IPS DF 6.9 (cell line): ENCODE results near the gene GDF2.

Source experiments
- DNase-seq: peaks from one replicate; pipeline ENCODE4 v3.0.0-alpha.2; 2013; ENCODE audit warnings: low read depth, low spot score
- H3K27ac ChIP-seq: one replicate; pipeline ENCODE4 v1.5.1; 2013; ENCODE audit warnings: low read length, control low read depth
- H3K27me3 ChIP-seq: 2 replicates; pipeline ENCODE4 v1.6.1; 2013; ENCODE audit warnings: mild to moderate bottlenecking, low read length; ENCODE audit not compliant: control insufficient read depth, insufficient read depth
- H3K36me3 ChIP-seq: 2 replicates; pipeline ENCODE4 v1.6.1; 2013; ENCODE audit warnings: low read length; ENCODE audit not compliant: control insufficient read depth, insufficient read depth
- H3K4me1 ChIP-seq: 2 replicates; pipeline ENCODE4 v1.6.1; 2013; ENCODE audit warnings: low read length; ENCODE audit not compliant: control insufficient read depth, insufficient read depth
- H3K4me3 ChIP-seq: 2 replicates; pipeline ENCODE4 v1.5.1; 2013; ENCODE audit warnings: mild to moderate bottlenecking, low read length
- H3K9me3 ChIP-seq: 2 replicates; pipeline ENCODE4 v1.6.1; 2013; ENCODE audit warnings: low read length, inconsistent platforms; ENCODE audit not compliant: control insufficient read depth, insufficient read depth
- WGBS: extraction: QIAGEN DNeasy Blood & Tissue Kit; methylation state at CpG from one replicate; pipeline ENCODE4 v1.1.7; 2013; ENCODE audit warnings: mixed read lengths, missing lambda C conversion rate; ENCODE audit not compliant: insufficient read length, insufficient coverage; 5-methylcytosine and 5-hydroxymethylcytosine counted together

Gene GDF2

DNA sequence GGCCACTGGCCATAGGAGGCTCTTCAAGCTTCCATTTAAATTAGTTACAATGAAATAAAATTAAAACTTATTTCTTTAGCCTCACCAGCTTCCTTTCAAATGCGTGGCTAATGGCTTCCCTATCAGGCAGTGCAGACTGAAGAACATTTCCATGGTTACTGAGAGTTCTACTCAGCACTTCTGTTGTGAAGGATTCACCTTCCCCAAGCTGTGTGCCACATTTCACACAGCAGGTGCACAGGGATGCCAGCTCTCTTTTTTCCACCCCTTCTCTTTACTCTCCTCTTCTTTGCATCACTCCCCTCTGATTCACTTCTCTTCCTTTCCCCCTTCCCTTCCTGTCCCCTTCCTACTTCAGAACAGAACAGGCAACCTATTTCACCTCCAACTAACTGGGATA is 833 bp downstream of the GDF2 start:
- Histone ChIP-seq H3K9me3 (no peaks in the 10 kb centered on the region), H3K4me1 (no peaks in the 10 kb centered on the region), H3K36me3 (no peaks in the 10 kb centered on the region), H3K4me3 (no peak overlapping the region), H3K27me3 (no peaks in the 10 kb centered on the region), H3K27ac (no peak overlapping the region)
- no CpG with 5 or more reads among the region's 1 CpG for WGBS
- no peak for DNase-seq

- DNase-seq = no peak
- Histone ChIP-seq H3K4me3 (no peak overlapping the region), H3K4me1 (no peaks in the 10 kb centered on the region), H3K36me3 (no peaks in the 10 kb centered on the region), H3K27ac (no peak overlapping the region), H3K9me3 (no peaks in the 10 kb centered on the region), H3K27me3 (no peaks in the 10 kb centered on the region)
- WGBS = no CpG with 5 or more reads among the region's 5 CpGs
Observed at GRCh38 chr10:47323636-47324296, 1.5 kb downstream of the GDF2 start.

- Histone ChIP-seq H3K27me3 (no peaks in the 10 kb centered on the region), H3K4me1 (no peaks in the 10 kb centered on the region), H3K27ac (no peak overlapping the region), H3K36me3 (no peaks in the 10 kb centered on the region), H3K9me3 (no peaks in the 10 kb centered on the region), H3K4me3 (no peak overlapping the region)
- no peak for DNase-seq
- WGBS = no CpG with 5 or more reads among the region's 30 CpGs
Observed at GRCh38 chr10:47325303-47326291, 3.3 kb downstream of the GDF2 start.

- no peak overlapping the region for H3K4me3 ChIP-seq
- H3K27ac ChIP-seq = no peak overlapping the region
- no peaks in the 10 kb centered on the region for H3K27me3 ChIP-seq
- no peaks in the 10 kb centered on the region for H3K9me3 ChIP-seq
- H3K36me3 ChIP-seq = no peaks in the 10 kb centered on the region
- no peaks in the 10 kb centered on the region for H3K4me1 ChIP-seq
- no CpG with 5 or more reads among the region's 5 CpGs for WGBS
- no peak for DNase-seq
Observed at GRCh38 chr10:47326306-47326926, 4.2 kb downstream of the GDF2 start.

GRCh38 chr10:47326927-47327330 is 4.7 kb downstream of the GDF2 start:
- no peak overlapping the region for H3K27ac ChIP-seq
- H3K9me3 ChIP-seq = no peaks in the 10 kb centered on the region
- no CpG with 5 or more reads among the region's 11 CpGs for WGBS
- DNase-seq = no peak
- no peaks in the 10 kb centered on the region for H3K4me1 ChIP-seq
- no peaks in the 10 kb centered on the region for H3K36me3 ChIP-seq
- H3K4me3 ChIP-seq = no peak overlapping the region
- H3K27me3 ChIP-seq = no peaks in the 10 kb centered on the region

DNA sequence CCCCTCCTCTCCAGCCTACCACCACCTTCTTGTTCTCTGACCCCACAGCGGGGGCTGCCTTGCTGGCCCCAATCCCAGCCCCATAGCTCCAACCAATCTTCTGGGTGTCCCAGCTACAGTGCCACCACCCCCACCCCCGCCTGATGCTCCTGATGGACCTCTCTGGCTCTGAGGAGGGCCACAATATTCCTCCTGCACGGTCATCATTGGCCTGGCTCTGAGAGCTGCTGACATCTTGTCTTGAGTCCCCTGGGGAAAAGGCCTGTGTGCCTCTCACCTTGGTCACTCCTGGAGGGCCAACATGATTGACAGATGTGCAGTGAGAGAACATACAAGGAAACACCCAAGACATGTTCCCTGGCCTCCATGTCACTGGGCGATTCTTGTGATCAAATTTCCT is 7.6 kb downstream of the GDF2 start:
- no peaks in the 10 kb centered on the region for H3K27me3 ChIP-seq
- H3K9me3 ChIP-seq = no peaks in the 10 kb centered on the region
- no peak for DNase-seq
- H3K4me3 ChIP-seq = no peak overlapping the region
- no peaks in the 10 kb centered on the region for H3K36me3 ChIP-seq
- H3K4me1 ChIP-seq = no peaks in the 10 kb centered on the region
- no peak overlapping the region for H3K27ac ChIP-seq
- WGBS = no CpG with 5 or more reads among the region's 4 CpGs

DNA sequence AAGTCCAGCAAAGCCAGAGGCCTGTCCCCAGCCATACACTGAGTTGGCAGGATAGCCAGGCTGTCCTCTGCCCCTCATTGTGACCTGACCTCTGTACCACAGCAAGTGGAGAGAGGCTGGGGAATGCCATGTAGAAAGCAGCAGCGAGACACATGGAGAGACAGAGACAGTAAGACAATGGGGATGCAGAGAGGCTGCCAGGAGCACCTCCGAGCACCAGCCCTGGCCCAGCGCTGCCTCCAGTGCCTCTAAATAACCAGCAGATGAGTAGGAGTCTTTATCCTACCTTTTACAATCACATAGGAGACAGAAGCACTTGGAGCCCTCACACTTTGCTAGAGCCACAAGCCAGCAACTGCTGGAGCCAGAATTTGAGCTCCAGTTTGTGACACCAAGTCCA is 8.1 kb downstream of the GDF2 start:
- H3K27me3 ChIP-seq = no peaks in the 10 kb centered on the region
- no peak overlapping the region for H3K27ac ChIP-seq
- no peaks in the 10 kb centered on the region for H3K4me1 ChIP-seq
- H3K4me3 ChIP-seq = no peak overlapping the region
- DNase-seq = no peak
- no peaks in the 10 kb centered on the region for H3K9me3 ChIP-seq
- no peaks in the 10 kb centered on the region for H3K36me3 ChIP-seq
- WGBS = no CpG with 5 or more reads among the region's 3 CpGs

- no peak overlapping the region for H3K27ac ChIP-seq
- WGBS = no CpG with 5 or more reads among the region's 3 CpGs
Observed at GRCh38 chr10:47330804-47331203, 8.6 kb downstream of the GDF2 start.

GRCh38 chr10:47331491-47331890 is 9.2 kb downstream of the GDF2 start:
- no CpG with 5 or more reads among the region's 9 CpGs for WGBS
- Histone ChIP-seq H3K4me3 (no peak overlapping the region), H3K4me1 (no peaks in the 10 kb centered on the region), H3K27me3 (no peaks in the 10 kb centered on the region), H3K9me3 (no peaks in the 10 kb centered on the region), H3K36me3 (no peaks in the 10 kb centered on the region), H3K27ac (no peak overlapping the region)
- no peak for DNase-seq

More at GRCh38 chr10:47330804-47331203, 8.6 kb downstream of the GDF2 start:
- DNase-seq = no peak
- Histone ChIP-seq H3K27me3 (no peaks in the 10 kb centered on the region), H3K4me3 (no peak overlapping the region), H3K36me3 (no peaks in the 10 kb centered on the region), H3K9me3 (no peaks in the 10 kb centered on the region), H3K4me1 (no peaks in the 10 kb centered on the region)

DNA sequence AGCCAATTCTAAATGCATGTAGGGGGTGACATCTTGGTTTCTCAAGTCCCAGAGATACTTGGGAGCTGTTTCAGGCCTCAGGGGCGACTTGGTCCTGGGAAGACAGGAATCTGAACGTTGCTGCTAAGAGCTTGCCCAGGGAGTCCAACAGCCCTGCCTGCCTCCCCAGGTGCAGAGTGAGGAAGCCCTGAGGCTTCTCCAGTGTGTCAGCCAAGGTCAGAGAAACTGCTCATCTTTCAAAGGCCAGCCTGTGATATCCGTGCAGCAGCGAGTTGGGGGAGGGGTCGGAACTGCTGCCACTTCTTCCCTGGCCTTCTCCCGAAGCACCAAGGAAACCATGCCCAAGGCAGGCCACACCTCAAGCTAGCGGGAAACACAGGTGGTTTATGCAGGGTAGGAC is 9.7 kb downstream of the GDF2 start:
- Histone ChIP-seq H3K36me3 (no peaks in the 10 kb centered on the region), H3K9me3 (no peaks in the 10 kb centered on the region), H3K4me3 (no peak overlapping the region), H3K27me3 (no peaks in the 10 kb centered on the region), H3K27ac (no peak overlapping the region), H3K4me1 (no peaks in the 10 kb centered on the region)
- no CpG with 5 or more reads among the region's 7 CpGs for WGBS
- DNase-seq = no peak
